HepG2 (cell line): ENCODE results near the gene HEPACAM2. TPM values are rescaled to one million over a fixed set of nuclear protein-coding genes. Genes with fewer than 3 reads are reported as not detected.

Experiments used
- ATRX ChIP-seq: sonication (generic); formaldehyde crosslinking; IDR thresholded peaks from 2 replicates; pipeline ENCODE4 v1.4.0; 2020; ENCODE audit warnings: missing genetic modification reagents, borderline replicate concordance
- HNRNPL ChIP-seq: fragments of 200-400 bp; formaldehyde crosslinking; IDR thresholded peaks from 2 replicates; pipeline ENCODE4 v1.6.1; 2017; ENCODE audit warnings: mild to moderate bottlenecking, low read depth, low read length
- IKZF4 ChIP-seq: sonication (generic); formaldehyde crosslinking; IDR thresholded peaks from 2 replicates; pipeline ENCODE4 v1.5.1; 2020; ENCODE audit warnings: borderline replicate concordance, mild to moderate bottlenecking, low read depth, missing genetic modification reagents; ENCODE audit errors: not compliant biosample characterization
- MED1 ChIP-seq: sonication (generic); formaldehyde crosslinking; IDR thresholded peaks from 2 replicates; pipeline ENCODE4 v1.4.0; 2020; ENCODE audit warnings: missing genetic modification reagents
- MED8 ChIP-seq: sonication (generic); formaldehyde crosslinking; IDR thresholded peaks from 2 replicates; pipeline ENCODE4 v1.8.1; 2023; ENCODE audit warnings: mild to moderate bottlenecking, missing genetic modification reagents; ENCODE audit not compliant: insufficient replicate concordance
- MEIS1 ChIP-seq: sonication (generic); formaldehyde crosslinking; IDR thresholded peaks from 2 replicates; pipeline ENCODE4 v1.9.0; 2021; ENCODE audit warnings: mild to moderate bottlenecking, missing genetic modification reagents, moderate library complexity, borderline replicate concordance
- MYPOP ChIP-seq: sonication (generic); formaldehyde crosslinking; IDR thresholded peaks from 2 replicates; pipeline ENCODE4 v1.8.1; 2023; ENCODE audit warnings: mild to moderate bottlenecking, moderate library complexity, missing genetic modification reagents
- POGK ChIP-seq: sonication (generic); formaldehyde crosslinking; conservative IDR thresholded peaks from 2 replicates; pipeline ENCODE4 v1.8.0; 2022; ENCODE audit warnings: mild to moderate bottlenecking, moderate library complexity, missing genetic modification reagents
- RBAK ChIP-seq: sonication (generic); formaldehyde crosslinking; IDR thresholded peaks from 2 replicates; pipeline ENCODE4 v1.5.1; 2020; ENCODE audit warnings: mild to moderate bottlenecking, missing genetic modification reagents
- SMYD3 ChIP-seq: sonication (generic); formaldehyde crosslinking; IDR thresholded peaks from 2 replicates; pipeline ENCODE4 v1.8.1; 2023; ENCODE audit warnings: mild to moderate bottlenecking, missing genetic modification reagents
- SNAI1 ChIP-seq: sonication (generic); formaldehyde crosslinking; IDR thresholded peaks from 2 replicates; pipeline ENCODE4 v1.5.0; 2020; ENCODE audit warnings: mild to moderate bottlenecking, missing genetic modification reagents, borderline replicate concordance
- ZNF317 ChIP-seq: sonication (generic); formaldehyde crosslinking; IDR thresholded peaks from 2 replicates; pipeline ENCODE4 v1.5.0; 2020; ENCODE audit warnings: mild to moderate bottlenecking, missing genetic modification reagents
- ZNF451 ChIP-seq: sonication (generic); formaldehyde crosslinking; IDR thresholded peaks from 2 replicates; pipeline ENCODE4 v1.5.0; 2020; ENCODE audit warnings: mild to moderate bottlenecking, missing genetic modification reagents
- ZNF672 ChIP-seq: sonication (generic); formaldehyde crosslinking; IDR thresholded peaks from 2 replicates; pipeline ENCODE4 v1.8.1; 2022; ENCODE audit warnings: missing genetic modification reagents
- ZNF710 ChIP-seq: sonication (generic); formaldehyde crosslinking; IDR thresholded peaks from 2 replicates; pipeline ENCODE4 v1.5.0; 2020; ENCODE audit warnings: mild to moderate bottlenecking, missing genetic modification reagents, borderline replicate concordance
- ZNF768 ChIP-seq: sonication (generic); formaldehyde crosslinking; IDR thresholded peaks from 2 replicates; pipeline ENCODE4 v1.4.0; 2020; ENCODE audit warnings: missing genetic modification reagents
- ZNF792 ChIP-seq: IDR thresholded peaks from 2 replicates; pipeline ENCODE4 v1.6.1; 2016
- ZNF83 ChIP-seq: sonication (generic); formaldehyde crosslinking; IDR thresholded peaks from 2 replicates; pipeline ENCODE4 v1.4.0; 2020; ENCODE audit warnings: missing genetic modification reagents, mild to moderate bottlenecking, borderline replicate concordance
- ZSCAN29 ChIP-seq: sonication (generic); formaldehyde crosslinking; conservative IDR thresholded peaks from 2 replicates; pipeline ENCODE4 v1.4.0; 2020; ENCODE audit warnings: mild to moderate bottlenecking, missing genetic modification reagents
- ZSCAN31 ChIP-seq: sonication (generic); formaldehyde crosslinking; IDR thresholded peaks from 2 replicates; pipeline ENCODE4 v1.5.0; 2020; ENCODE audit warnings: low read depth, mild to moderate bottlenecking, missing genetic modification reagents
- polyA plus RNA-seq, 8 experiments: library from polyadenylated mRNA; depleted of rRNA in 3 of 8; stranded (reverse) in 7 of 8; unstranded in 1 of 8; fragments of >200 nt; fragmentation: Illumina TruSeq in 4 of 8; extraction: Trizol in 4 of 8; gene quantifications; 2 replicates each; pipeline versions ENCODE4 v1.2.1 to v1.2.3, GENCODE V29; 2011 to 2016; ENCODE audit warnings: low read depth in 4 of 8, missing spikeins in 1 of 8, mixed read lengths in 1 of 8; ENCODE audit not compliant: insufficient read depth in 1 of 8
- total RNA-seq, 5 experiments: library from RNA; depleted of rRNA; stranded (reverse); fragments of >200 nt; fragmentation: Illumina TruSeq; extraction: Trizol; gene quantifications; 2 replicates each; pipeline ENCODE4 v1.2.3, GENCODE V29; 2016; ENCODE audit warnings: low read depth in 1 of 5
- TF ChIP-seq, protein P1 (sequence below): sonication (generic); formaldehyde crosslinking; IDR thresholded peaks from 2 replicates; pipeline ENCODE4 v1.5.1; 2020; ENCODE audit warnings: mild to moderate bottlenecking, moderate library complexity, missing genetic modification reagents

HEPACAM2 gene
- total and polyA plus RNA-seq, 2 of the 13 experiments (the other 11 are each of a cell fraction or from before 2014, with no cell fraction given), result not detected

- TF ChIP-seq MED8 (CRISPR knock-in tag) (no peak), ZNF83 (CRISPR knock-in tag) (no peak), MYPOP (no peak), ZNF710 (no peak), ZNF317 (CRISPR knock-in tag) (no peak), MED1 (CRISPR knock-in tag) (peak; percentile 30; the same call in 1 of the 2 replicates), ZNF792 (no peak), IKZF4 (CRISPR knock-in tag) (no peak), ATRX (CRISPR knock-in tag) (no peak), ZNF672 (CRISPR knock-in tag) (no peak), SNAI1 (CRISPR knock-in tag) (no peak), SMYD3 (CRISPR knock-in tag) (no peak), ZSCAN31 (CRISPR knock-in tag) (no peak), ZNF451 (CRISPR knock-in tag) (no peak), ZNF768 (CRISPR knock-in tag) (no peak), ZSCAN29 (CRISPR knock-in tag) (0 out of 2 replicates have a peak, but pooled peaks have one; percentile 62), RBAK (CRISPR knock-in tag) (no peak), HNRNPL (no peak), POGK (CRISPR knock-in tag) (no peak), MEIS1 (CRISPR knock-in tag) (no peak)
- TF ChIP-seq, protein P1, sequence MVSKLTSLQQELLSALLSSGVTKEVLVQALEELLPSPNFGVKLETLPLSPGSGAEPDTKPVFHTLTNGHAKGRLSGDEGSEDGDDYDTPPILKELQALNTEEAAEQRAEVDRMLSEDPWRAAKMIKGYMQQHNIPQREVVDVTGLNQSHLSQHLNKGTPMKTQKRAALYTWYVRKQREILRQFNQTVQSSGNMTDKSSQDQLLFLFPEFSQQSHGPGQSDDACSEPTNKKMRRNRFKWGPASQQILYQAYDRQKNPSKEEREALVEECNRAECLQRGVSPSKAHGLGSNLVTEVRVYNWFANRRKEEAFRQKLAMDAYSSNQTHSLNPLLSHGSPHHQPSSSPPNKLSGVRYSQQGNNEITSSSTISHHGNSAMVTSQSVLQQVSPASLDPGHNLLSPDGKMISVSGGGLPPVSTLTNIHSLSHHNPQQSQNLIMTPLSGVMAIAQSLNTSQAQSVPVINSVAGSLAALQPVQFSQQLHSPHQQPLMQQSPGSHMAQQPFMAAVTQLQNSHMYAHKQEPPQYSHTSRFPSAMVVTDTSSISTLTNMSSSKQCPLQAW (CRISPR knock-in tag), result no peak; the same call in 1 of the 2 replicates
Measured at GRCh38 chr7:93231799-93232672, 5.8 kb upstream of the HEPACAM2 start, which contains the start of gene VPS50 (continued).
